Ascending aorta (tissue), 2 donors: Measurements from ENCODE around the gene CTCF. TPM values are rescaled to one million over a fixed set of nuclear protein-coding genes. Genes with fewer than 3 reads are reported as not detected.

ENCODE experiments used
- DNase-seq, 2 donors: peaks; one replicate each; pipeline ENCODE4 v3.0.0-alpha.2; 2019; ENCODE audit warnings: low spot score in 2 of 2
- H3K27ac ChIP-seq, 2 donors: fragments of 200-600 bp; sonication (generic); one replicate each; pipeline ENCODE4 v1.5.1; 2016 to 2017; ENCODE audit warnings: mild to moderate bottlenecking in 1 of 2
- H3K27me3 ChIP-seq: fragments of 200-600 bp; sonication (generic); one replicate; pipeline ENCODE4 v1.5.1; 2017
- H3K36me3 ChIP-seq, 2 donors: fragments of 200-600 bp; sonication (generic); one replicate each; pipeline ENCODE4 v1.5.1; 2016
- H3K4me1 ChIP-seq, 2 donors: fragments of 200-600 bp; sonication (generic); one replicate each; pipeline ENCODE4 v1.5.1; 2016 to 2017; ENCODE audit warnings: mild to moderate bottlenecking in 1 of 2
- H3K4me3 ChIP-seq, 2 donors: fragments of 200-600 bp; sonication (generic); one replicate each; pipeline ENCODE4 v1.5.1; 2016 to 2017; ENCODE audit warnings: mild to moderate bottlenecking in 1 of 2
- H3K9me3 ChIP-seq, 2 donors: fragments of 200-600 bp; sonication (generic); one replicate each; pipeline ENCODE4 v1.5.1; 2016
- CTCF ChIP-seq, 3 experiments: fragments of 200-600 bp in 2 of 3; fragments of 450-650 bp in 1 of 3; sonication (generic) in 2 of 3; IDR thresholded peaks; one replicate each; pipeline ENCODE4 v1.5.1; 2016 to 2019; ENCODE audit warnings: antibody characterized with exemption in 3 of 3, mild to moderate bottlenecking in 1 of 3, moderate library complexity in 1 of 3
- intact Hi-C: fragments of 100-400 bp; cut with DNase I; formaldehyde crosslinking; loops from one replicate; pipeline ENCODE4 v1.15.1; 2023
- total RNA-seq: library from RNA; depleted of rRNA; stranded (reverse); fragments of >200 nt; gene quantifications from one replicate; pipeline ENCODE4 v1.1.0, GENCODE V29; 2016

The CTCF gene
- total RNA-seq, 1 donor from 2014 or later, result 38.6 TPM

DNA sequence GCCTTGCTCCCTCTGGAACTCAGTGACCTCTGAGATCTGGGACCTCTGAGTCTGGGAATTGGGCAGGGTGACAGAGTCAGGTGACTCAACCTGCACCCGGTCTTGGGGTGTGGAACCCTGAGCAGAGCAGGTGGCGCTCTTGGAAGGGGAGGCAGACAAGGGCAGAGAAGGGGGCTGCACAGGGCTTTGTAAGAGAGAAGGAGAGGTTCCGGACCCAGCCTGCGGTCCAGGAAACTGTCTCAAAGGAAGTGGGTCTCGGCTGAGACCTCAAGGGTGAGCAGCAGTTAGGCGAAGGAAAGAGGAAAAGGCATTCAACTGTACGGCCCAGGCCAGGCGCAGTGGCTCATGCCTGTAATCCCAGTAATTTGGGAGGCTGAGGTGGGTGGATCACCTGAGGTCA is 43.6 kb upstream of the CTCF start:
- TF ChIP-seq CTCF (IDR thresholded peaks at IDR 0.05), result no peak
- Histone ChIP-seq H3K27ac (no peak overlapping the region), H3K4me3 (no peak overlapping the region), H3K27me3 (no peaks in the 10 kb centered on the region), H3K9me3 (no peaks in the 10 kb centered on the region), H3K36me3 (no peaks in the 10 kb centered on the region), H3K4me1 (peaks cover 0 to 5% of the 10 kb centered on the region in 2 donors)
- no peak for DNase-seq
- intact Hi-C loops, result no loop called here

DNA sequence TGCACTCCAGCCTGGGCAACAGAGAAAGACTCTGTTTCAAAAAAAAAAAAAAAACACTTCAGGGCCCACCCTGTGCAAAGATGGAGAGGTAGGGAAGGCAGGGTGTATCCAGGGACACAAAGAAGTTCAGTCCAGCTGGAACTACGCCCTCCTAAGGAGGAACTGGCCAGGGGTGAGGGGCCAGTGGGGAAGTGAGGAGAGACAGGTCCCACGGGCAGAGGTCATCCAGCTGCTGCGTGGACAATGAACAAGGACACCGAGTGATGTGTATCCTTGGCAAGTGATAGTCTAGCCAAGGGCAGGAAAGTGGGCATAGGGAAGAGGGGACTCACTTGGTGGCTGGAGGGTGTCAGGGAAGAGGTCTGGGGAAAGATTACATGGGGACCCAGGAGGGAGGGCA is 43.1 kb upstream of the CTCF start:
- no peaks in the 10 kb centered on the region for H3K27me3 ChIP-seq
- DNase-seq, result no peak
- no peak overlapping the region for H3K4me3 ChIP-seq
- H3K9me3 ChIP-seq, result no peaks in the 10 kb centered on the region
- peaks cover 0 to 5% of the 10 kb centered on the region in 2 donors for H3K4me1 ChIP-seq
- no peak overlapping the region for H3K27ac ChIP-seq
- no peak for TF ChIP-seq CTCF (IDR thresholded peaks at IDR 0.05)
- intact Hi-C loops, result no loop called here
- H3K36me3 ChIP-seq, result no peaks in the 10 kb centered on the region

DNA sequence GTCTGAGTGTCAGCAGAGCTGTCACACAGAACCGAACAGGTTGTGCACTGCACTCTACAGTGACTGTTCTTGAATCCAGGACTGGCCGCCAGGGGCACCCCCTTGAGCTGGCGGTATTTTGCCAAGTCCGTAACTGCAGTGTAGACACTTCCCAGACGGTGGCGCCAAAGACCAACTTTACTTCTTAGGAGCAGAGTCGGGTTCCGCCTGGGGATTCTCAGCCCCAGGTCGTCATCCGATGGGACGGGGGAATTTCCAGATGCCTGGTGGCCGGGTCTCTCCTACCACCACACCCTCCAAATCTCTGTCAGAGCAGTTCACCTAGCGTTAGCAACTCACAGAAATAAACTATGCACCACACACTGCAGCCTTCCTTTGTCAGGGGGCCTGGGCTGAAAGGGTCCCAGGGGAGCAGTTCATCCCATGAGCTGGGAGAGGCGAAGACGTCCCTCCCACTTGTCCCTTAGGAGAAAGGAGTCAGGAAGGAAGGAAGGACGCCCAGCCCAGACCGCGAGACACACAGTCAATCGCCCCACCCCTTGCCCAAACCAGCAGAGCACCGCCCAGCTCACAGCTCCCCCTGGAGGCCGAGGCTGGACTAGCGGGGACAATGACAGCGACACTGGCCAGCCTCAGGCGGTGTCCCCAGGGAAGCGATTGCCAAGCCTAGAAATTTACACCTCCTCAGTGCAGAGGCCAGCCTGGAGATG is 41.1 kb upstream of the CTCF start:
- intact Hi-C loops, result loop anchor here (1.0 to 10.0 kb wide), 8 partner anchors 9 to 444 kb away; partner anchors contain the start of genes ATP6V0D1, CTCF, GFOD2 and SLC12A4
- DNase-seq, result peak; percentile 79 to 99
- Histone ChIP-seq H3K27ac (peak overlapping the region; percentile 84 to 96), H3K4me3 (peak overlapping the region; percentile 55 to 63), H3K9me3 (no peaks in the 10 kb centered on the region), H3K4me1 (peaks cover 0 to 5% of the 10 kb centered on the region in 2 donors), H3K36me3 (no peaks in the 10 kb centered on the region), H3K27me3 (no peaks in the 10 kb centered on the region)
- peak; percentile 80 to 98 (median 89) for TF ChIP-seq CTCF (IDR thresholded peaks at IDR 0.05)

GRCh38 chr16:67525176-67525860 is 37.0 kb upstream of the CTCF start:
- Histone ChIP-seq H3K9me3 (no peaks in the 10 kb centered on the region), H3K4me3 (no peak overlapping the region), H3K27ac (no peak overlapping the region), H3K27me3 (no peaks in the 10 kb centered on the region), H3K36me3 (no peaks in the 10 kb centered on the region), H3K4me1 (peaks cover 0 to 5% of the 10 kb centered on the region in 2 donors)
- TF ChIP-seq CTCF (IDR thresholded peaks at IDR 0.05), result no peak
- no peak for DNase-seq
- intact Hi-C loops, result loop anchor here (5.0 to 10.0 kb wide), 3 partner anchors 282 to 439 kb away; partner anchors contain the start of genes PSMB10, RANBP10, SLC12A4 and TSNAXIP1

- TF ChIP-seq CTCF (IDR thresholded peaks at IDR 0.05), result no peak
- DNase-seq, result no peak
- no peaks in the 10 kb centered on the region for H3K27me3 ChIP-seq
- no peaks in the 10 kb centered on the region for H3K36me3 ChIP-seq
- intact Hi-C loops, result loop anchor here (5.0 to 10.0 kb wide), 3 partner anchors 281 to 439 kb away; partner anchors contain the start of genes PSMB10, RANBP10, SLC12A4 and TSNAXIP1
- no peaks in the 10 kb centered on the region for H3K9me3 ChIP-seq
- H3K4me1 ChIP-seq, result peaks cover 7 to 10% of the 10 kb centered on the region in 2 donors
- no peak overlapping the region for H3K4me3 ChIP-seq
- H3K27ac ChIP-seq, result no peak overlapping the region
These were observed 36.1 kb upstream of the CTCF start for GRCh38 chr16:67526149-67526791.
